GM12878 (cell line): Measurements from ENCODE around the gene CTNNB1. TPM values are rescaled to one million over a fixed set of nuclear protein-coding genes. Genes with fewer than 3 reads are reported as not detected.

Experiments used
- ATAC-seq: fragments of 200-7000 bp; cut with Tn5 transposase; 3 replicates; pipeline ENCODE4 v1.9.1; 2020; ENCODE audit warnings: mild to moderate bottlenecking, moderate library complexity
- BruUV-seq: library from RNA; stranded (reverse); fragments of 400-500 nt; replicated peaks from 2 replicates; lab custom pipeline; 2021; lab: Mats Ljungman, UMichigan
- CTCF ChIA-PET: fragments of 300-600 bp; sonication (Branson Sonifier 250); formaldehyde crosslinking; extraction: SDS; loops from one replicate; lab custom pipeline; 2021; ENCODE audit warnings: inconsistent platforms; lab: Yijun Ruan, JAX
- POLR2A ChIA-PET: fragments of 350-600 bp; formaldehyde crosslinking; extraction: SDS; loops from one replicate; lab custom pipeline; 2021; ENCODE audit warnings: inconsistent platforms; lab: Charles Lee
- RAD21 ChIA-PET: fragments of 300-600 bp; sonication (Branson Sonifier 250); formaldehyde crosslinking; loops from one replicate; lab custom pipeline; 2023; ENCODE audit warnings: antibody characterized with exemption; ENCODE audit not compliant: unreplicated experiment; lab: Charles Lee
- SMC1A ChIA-PET: fragments of 300-600 bp; sonication (Branson Sonifier 250); formaldehyde crosslinking; loops from one replicate; lab custom pipeline; 2023; ENCODE audit not compliant: unreplicated experiment, uncharacterized antibody; lab: Charles Lee
- DNase-seq: peaks from one replicate; pipeline ENCODE4 v3.0.0-alpha.2; 2011; ENCODE audit warnings: low read depth, low spot score
- FAIRE-seq: peaks from 3 replicates; lab custom pipeline; 2011; peaks lifted over from hg19 to GRCh38; lab: Jason Lieb, UNC
- H2AFZ ChIP-seq: 2 replicates; pipeline ENCODE4 v1.6.0; 2011; ENCODE audit warnings: low read depth, low read length, control low read depth; ENCODE audit not compliant: control insufficient read depth
- H3K27ac ChIP-seq: 2 replicates; pipeline ENCODE4 v1.5.1; 2011; ENCODE audit warnings: control low read depth; ENCODE audit not compliant: control insufficient read depth, insufficient read depth
- H3K27me3 ChIP-seq, 2 experiments: replicated peaks in 1 of 2; 2 replicates each; pipeline versions ENCODE4 v1.6.0 to v1.6.1; 2011; ENCODE audit warnings: low read length in 1 of 2; ENCODE audit not compliant: control insufficient read depth in 2 of 2, insufficient read depth in 2 of 2
- H3K36me3 ChIP-seq, 2 experiments: 2 replicates each; pipeline ENCODE4 v1.5.1; 2011; ENCODE audit warnings: low read length in 1 of 2; ENCODE audit not compliant: control insufficient read depth in 2 of 2, insufficient read depth in 2 of 2
- H3K4me1 ChIP-seq: 2 replicates; pipeline ENCODE4 v1.6.1; 2011; ENCODE audit warnings: mild to moderate bottlenecking, low read length, moderate library complexity, mixed read lengths; ENCODE audit not compliant: control insufficient read depth, insufficient read depth
- H3K4me2 ChIP-seq: 2 replicates; pipeline ENCODE4 v1.6.0; 2011; ENCODE audit warnings: control low read depth; ENCODE audit not compliant: control insufficient read depth, insufficient read depth
- H3K4me3 ChIP-seq: fragments of 200-600 bp; sonication (generic); 2 replicates; pipeline ENCODE4 v1.5.1; 2016
- H3K79me2 ChIP-seq: 2 replicates; pipeline ENCODE4 v1.6.0; 2011; ENCODE audit warnings: low read length; ENCODE audit not compliant: control insufficient read depth, insufficient read depth
- H3K9ac ChIP-seq: 2 replicates; pipeline ENCODE4 v1.8.0; 2011; ENCODE audit warnings: low read length, control low read depth, mixed read lengths; ENCODE audit not compliant: control insufficient read depth, insufficient read depth
- H3K9me3 ChIP-seq: replicated peaks from 3 replicates; pipeline ENCODE4 v1.5.1; 2011; ENCODE audit warnings: mild to moderate bottlenecking, low read length; ENCODE audit not compliant: control insufficient read depth, insufficient read depth
- H4K20me1 ChIP-seq: 2 replicates; pipeline ENCODE4 v1.6.0; 2011; ENCODE audit not compliant: control insufficient read depth, insufficient read depth
- CREM ChIP-seq: IDR thresholded peaks from 2 replicates; pipeline ENCODE4 v1.6.1; 2014; ENCODE audit warnings: antibody characterized with exemption, low read depth
- HCFC1 ChIP-seq: fragments of 150-350 bp; IDR thresholded peaks from 2 replicates; pipeline ENCODE4 v1.6.1; 2014; ENCODE audit warnings: low read length
- NFIC ChIP-seq: IDR thresholded peaks from 2 replicates; pipeline ENCODE4 v1.6.1; 2012; ENCODE audit warnings: low read depth, mild to moderate bottlenecking, inconsistent platforms, low read length, moderate library complexity
- NR2C1 ChIP-seq: fragments of 450-650 bp; IDR thresholded peaks from 2 replicates; pipeline ENCODE4 v1.6.1; 2017; ENCODE audit warnings: antibody characterized with exemption, mild to moderate bottlenecking, moderate library complexity
- RELA ChIP-seq: fragments of 450-650 bp; IDR thresholded peaks from 2 replicates; pipeline ENCODE4 v1.8.0; 2014; ENCODE audit warnings: borderline replicate concordance; ENCODE audit not compliant: partially characterized antibody
- RFX5 ChIP-seq: IDR thresholded peaks from 2 replicates; pipeline ENCODE4 v1.6.1; 2011; ENCODE audit warnings: low read depth, low read length, improper control_type of control experiment
- SREBF1 ChIP-seq: IDR thresholded peaks from 2 replicates; pipeline ENCODE4 v1.6.1; 2012; ENCODE audit warnings: mild to moderate bottlenecking, low read length
- TCF3 ChIP-seq: IDR thresholded peaks from 2 replicates; pipeline ENCODE4 v1.6.1; 2012; ENCODE audit warnings: low read depth, mild to moderate bottlenecking, low read length, borderline replicate concordance; ENCODE audit not compliant: insufficient read depth
- WGBS: methylation state at CpG from one replicate; pipeline ENCODE4 v1.1.6; 2016; ENCODE audit warnings: low lambda C conversion rate; ENCODE audit not compliant: insufficient replicate concordance, insufficient coverage; ENCODE audit errors: missing lambda C conversion rate; 5-methylcytosine and 5-hydroxymethylcytosine counted together
- in situ Hi-C: fragments of 300-500 bp; cut with MboI; formaldehyde crosslinking; loops from 9 replicates; pipeline ENCODE4 v1.14.3; 2018; ENCODE audit warnings: mixed read lengths
- intact Hi-C: fragments of 100-400 bp; cut with micrococcal nuclease; formaldehyde crosslinking; loops from one replicate; pipeline ENCODE4 v1.14.2; 2022; ENCODE audit not compliant: unreplicated experiment
- polyA plus RNA-seq, 11 experiments: library from polyadenylated mRNA; depleted of rRNA in 4 of 11; unstranded in 6 of 11; stranded (reverse) in 5 of 11; fragments of >200 nt; fragmentation: Nextera tagmentation in 4 of 11; fragmentation: Illumina TruSeq in 1 of 11; extraction: Ambion mirVana in 4 of 11; extraction: Trizol in 1 of 11; gene quantifications; 1 replicate in 1 of 11; 2 replicates in 10 of 11; pipeline versions ENCODE4 v1.2.1 to v1.2.3, GENCODE V29; 2011 to 2016; ENCODE audit warnings: inconsistent platforms in 2 of 11, missing spikeins in 2 of 11, low read depth in 1 of 11
- total RNA-seq, 4 experiments: library from RNA; depleted of rRNA in 3 of 4; stranded (reverse); fragments of >200 nt in 3 of 4; fragmentation: Illumina TruSeq in 1 of 4; extraction: Trizol in 1 of 4; gene quantifications; 2 replicates each; pipeline versions ENCODE4 v1.2.1 to v1.2.3, GENCODE V29; 2013 to 2021
- TF ChIP-seq, protein P1 (sequence below): IDR thresholded peaks from 2 replicates; pipeline ENCODE4 v1.6.1; 2012; ENCODE audit warnings: low read length, inconsistent platforms
- TF ChIP-seq, protein P2 (sequence below): fragments of 450-650 bp; IDR thresholded peaks from 2 replicates; pipeline ENCODE4 v1.6.1; 2016; ENCODE audit warnings: mild to moderate bottlenecking

Gene CTNNB1
- total and polyA plus RNA-seq, 10 of the 15 experiments (the other 5 are each of a cell fraction or from before 2014, with no cell fraction given): 30.4 to 217 (median 138) TPM

DNA sequence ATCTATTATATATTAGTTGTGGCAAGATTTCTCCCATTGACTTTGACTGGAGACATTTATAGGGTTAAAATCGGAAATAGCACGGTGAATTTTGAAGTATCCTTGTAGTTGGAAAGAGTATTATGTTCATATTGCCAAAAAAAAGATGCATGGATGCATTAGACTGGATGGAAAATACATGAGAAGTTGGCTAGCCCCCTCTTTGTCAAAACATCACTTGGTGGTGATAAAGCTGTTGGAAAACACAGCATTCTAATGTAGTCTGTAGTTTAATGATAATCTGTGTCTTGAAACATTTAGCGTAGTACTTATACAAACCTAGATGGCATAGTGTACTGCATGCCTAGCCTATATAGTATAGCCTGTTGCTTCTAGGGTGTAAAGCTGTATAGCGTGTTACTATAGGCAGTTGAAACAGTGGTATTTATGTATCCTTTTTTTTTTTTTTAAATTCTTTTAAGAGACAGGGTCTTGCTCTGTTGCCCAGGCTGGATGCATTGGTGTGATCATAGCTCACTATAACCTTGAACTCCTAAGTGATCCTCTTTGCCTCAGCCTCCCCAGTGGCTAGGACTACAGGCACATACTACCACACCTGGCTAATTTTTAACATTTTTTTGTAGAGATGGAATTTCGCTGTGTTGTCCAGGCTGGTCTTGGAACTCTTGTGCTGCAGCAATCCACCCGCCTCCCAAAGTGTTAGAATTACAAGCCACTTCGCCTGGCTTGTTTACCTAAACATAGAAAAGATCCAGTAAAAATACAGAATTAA, 21.8 kb downstream of the CTNNB1 start:
- H3K27me3 ChIP-seq: no peaks in the 10 kb centered on the region
- no peak overlapping the region for H3K9ac ChIP-seq
- FAIRE-seq (no peak), DNase-seq (no peak), ATAC-seq (no peak; the same call in 2 of the 3 replicates)
- H3K27ac ChIP-seq: no peak overlapping the region
- H3K4me2 ChIP-seq: no peak overlapping the region
- ChIA-PET SMC1A (interaction anchor here (0.6 kb wide), 1 partner anchor 1029 kb away, joined by 4 read pairs; no protein-coding TSS in a partner anchor), CTCF (interaction anchor here (1.1 kb wide), 1 partner anchor 12 kb away, joined by 3 read pairs; no protein-coding TSS in a partner anchor), RAD21 (no interaction called here), POLR2A (no interaction called here)
- BruUV-seq: TSS peak; percentile 5
- H3K4me1 ChIP-seq: peaks cover under 1% of the 10 kb centered on the region; the same call in 1 of the 2 replicates
- intact Hi-C loops: no loop called here
- 96% methylated on average over 7 of the region's 7 CpGs for WGBS
- peaks cover 8 to 15% of the 10 kb centered on the region in 2 experiments for H3K36me3 ChIP-seq
- H2AFZ ChIP-seq: no peak overlapping the region
- H3K4me3 ChIP-seq: no peak overlapping the region
- peaks cover 2% of the 10 kb centered on the region for H4K20me1 ChIP-seq
- peaks cover 67% of the 10 kb centered on the region for H3K79me2 ChIP-seq
- no peaks in the 10 kb centered on the region for H3K9me3 ChIP-seq
- in situ Hi-C loops: no loop called here
- TF ChIP-seq RELA (no peak), SREBF1 (no peak), RFX5 (no peak), TCF3 (no peak), HCFC1 (no peak), NR2C1 (no peak), NFIC (no peak), CREM (no peak)
- TF ChIP-seq, protein P1, sequence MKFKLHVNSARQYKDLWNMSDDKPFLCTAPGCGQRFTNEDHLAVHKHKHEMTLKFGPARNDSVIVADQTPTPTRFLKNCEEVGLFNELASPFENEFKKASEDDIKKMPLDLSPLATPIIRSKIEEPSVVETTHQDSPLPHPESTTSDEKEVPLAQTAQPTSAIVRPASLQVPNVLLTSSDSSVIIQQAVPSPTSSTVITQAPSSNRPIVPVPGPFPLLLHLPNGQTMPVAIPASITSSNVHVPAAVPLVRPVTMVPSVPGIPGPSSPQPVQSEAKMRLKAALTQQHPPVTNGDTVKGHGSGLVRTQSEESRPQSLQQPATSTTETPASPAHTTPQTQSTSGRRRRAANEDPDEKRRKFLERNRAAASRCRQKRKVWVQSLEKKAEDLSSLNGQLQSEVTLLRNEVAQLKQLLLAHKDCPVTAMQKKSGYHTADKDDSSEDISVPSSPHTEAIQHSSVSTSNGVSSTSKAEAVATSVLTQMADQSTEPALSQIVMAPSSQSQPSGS: no peak
- TF ChIP-seq, protein P2, sequence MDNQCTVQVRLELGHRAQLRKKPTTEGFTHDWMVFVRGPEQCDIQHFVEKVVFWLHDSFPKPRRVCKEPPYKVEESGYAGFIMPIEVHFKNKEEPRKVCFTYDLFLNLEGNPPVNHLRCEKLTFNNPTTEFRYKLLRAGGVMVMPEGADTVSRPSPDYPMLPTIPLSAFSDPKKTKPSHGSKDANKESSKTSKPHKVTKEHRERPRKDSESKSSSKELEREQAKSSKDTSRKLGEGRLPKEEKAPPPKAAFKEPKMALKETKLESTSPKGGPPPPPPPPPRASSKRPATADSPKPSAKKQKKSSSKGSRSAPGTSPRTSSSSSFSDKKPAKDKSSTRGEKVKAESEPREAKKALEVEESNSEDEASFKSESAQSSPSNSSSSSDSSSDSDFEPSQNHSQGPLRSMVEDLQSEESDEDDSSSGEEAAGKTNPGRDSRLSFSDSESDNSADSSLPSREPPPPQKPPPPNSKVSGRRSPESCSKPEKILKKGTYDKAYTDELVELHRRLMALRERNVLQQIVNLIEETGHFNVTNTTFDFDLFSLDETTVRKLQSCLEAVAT: no peak
